ENCODE data around the gene FAM83G.

Gene FAM83G

DNA sequence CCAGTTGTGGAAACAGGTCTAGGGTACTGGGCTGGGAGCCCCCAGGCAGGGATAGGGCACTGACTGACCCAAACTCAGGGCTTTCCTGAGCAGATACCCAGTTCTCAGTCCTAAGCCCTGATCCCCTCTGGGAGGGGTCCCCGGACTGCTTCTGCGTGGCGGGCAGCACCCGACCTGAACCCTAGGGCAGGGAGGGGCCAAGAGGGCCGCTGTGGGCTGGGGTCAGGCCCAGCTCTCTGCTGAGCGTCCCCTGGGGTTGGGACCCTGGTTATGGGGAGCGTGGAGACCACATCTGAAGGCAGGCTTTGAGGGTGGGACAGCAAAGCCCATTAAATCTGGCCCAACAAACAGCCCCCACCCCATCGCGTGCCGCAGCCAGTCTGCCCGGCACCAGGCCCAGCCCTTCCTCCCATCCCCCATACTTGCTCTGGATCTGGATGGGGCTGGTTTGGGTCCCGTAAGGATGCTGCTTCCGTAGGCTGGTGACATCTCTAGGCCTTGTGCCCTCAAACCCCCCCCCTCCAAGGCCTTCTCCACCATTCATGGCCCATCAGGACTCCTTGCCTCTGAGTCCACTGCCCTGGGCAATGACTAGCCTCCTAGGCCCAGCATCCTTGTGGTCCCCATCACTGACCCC, 691 bp upstream of the FAM83G start:
- no peak for DNase-seq

DNA sequence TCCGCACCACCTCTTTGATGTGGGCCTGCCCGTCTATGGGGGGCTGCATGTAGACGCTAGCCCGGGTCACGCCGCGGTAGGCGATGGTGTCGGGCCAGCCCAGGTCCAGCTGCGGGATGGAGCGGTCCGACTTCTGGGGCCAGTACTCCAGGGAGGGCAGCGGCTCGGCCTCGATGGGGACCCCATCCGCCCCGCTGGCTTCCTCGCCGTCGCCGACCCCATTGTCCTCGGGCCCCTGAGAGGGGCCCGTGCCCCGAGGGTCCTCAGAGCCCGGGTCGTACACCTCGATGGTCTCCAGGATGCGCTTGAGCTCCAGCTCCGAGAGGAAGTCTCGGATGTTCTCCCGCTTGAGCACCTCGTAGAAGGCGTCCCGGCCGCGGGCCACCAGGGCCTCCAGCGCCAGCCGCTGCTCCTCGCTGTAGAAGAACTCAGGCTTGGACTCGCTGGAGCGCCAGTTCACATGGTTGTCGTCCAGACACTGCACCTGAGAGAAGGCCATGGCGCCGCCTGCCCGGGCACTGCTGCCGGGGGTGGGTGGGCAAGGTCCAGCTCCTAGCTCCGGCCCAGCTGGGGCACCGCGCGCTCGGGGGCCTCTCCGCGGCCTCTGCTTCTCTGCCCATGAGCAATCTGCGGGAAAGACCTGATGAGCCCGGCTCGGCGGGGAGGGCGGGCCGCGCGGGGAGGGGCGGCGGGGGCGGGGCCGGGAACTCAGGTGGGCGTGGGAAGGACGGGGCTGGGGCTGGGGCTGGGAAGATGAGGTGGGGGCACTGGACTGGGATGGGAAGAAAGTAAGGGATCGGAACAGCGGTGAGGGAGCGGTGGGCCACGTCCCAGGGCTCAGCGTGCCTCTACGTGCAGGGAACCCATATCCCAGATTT, 782 bp downstream of the FAM83G start:
- peak; percentile 42 to 43 for DNase-seq

DNA sequence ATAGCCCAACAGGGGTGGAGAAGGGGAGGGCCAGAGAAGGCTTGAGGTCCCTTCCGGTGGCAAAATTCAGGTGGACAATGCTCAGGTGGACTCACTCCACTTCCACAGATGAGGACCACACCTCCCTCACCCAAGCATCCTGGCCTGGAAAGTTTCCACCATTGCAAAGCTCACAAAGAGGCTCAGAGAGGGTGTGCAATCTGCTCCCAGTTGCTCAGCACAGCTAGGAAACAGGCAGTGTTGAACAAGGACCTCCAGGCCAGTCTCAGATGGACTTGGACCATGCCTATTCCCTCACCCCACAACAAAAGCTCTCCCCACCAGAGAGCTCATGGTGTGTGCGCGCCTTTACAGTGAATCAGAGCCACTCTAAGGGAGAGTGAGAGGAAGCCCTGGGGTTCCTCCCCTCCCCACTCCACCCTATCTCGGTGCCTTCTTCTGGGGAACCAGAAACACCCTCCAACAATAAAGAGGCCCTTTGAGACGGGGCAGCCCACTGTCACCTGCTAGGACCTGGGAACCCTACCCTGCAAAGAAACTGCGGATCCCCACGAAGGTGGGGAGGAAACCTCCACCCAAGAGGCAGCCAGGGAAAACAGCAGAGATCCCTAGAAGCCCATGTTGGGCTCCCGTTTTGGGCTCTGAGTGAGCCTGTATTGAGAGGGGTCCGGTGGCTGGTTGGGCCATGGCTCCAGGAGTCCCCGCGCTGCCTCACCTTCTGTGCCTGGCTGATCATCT, 1.6 kb downstream of the FAM83G start:
- no peak for DNase-seq

DNA sequence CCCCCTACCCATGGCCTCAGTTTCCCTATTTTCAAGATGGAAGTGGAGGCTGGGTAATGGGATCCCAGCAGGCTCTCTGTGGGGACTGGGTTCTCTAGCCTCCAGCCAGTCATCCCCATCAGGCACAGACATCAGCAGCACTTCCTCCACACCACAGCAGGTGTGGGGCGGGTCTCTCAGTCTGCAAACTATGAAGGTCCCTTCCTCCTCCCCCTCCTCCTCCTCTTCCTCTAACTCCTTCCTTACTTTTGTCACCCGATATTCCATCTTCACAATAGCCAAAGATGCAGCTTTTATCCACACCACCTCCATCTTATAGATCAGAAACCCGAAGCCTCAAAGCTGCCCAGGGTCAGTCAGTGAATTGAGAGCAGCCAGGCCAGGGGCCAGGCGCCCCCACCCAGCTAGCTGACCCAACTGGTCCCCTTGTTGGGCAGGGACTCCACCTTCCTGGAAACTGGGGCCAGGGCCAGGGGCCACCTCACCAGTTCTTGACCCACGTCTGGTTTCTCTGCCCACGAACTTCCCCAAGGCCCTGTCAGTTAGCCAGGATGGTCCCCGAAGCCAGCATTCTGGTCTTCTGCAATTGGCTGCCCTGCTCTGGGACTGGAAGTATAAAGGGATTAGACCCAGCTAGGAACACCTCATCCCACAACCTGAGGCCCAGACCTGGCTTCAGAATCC, 2.5 kb downstream of the FAM83G start:
- DNase-seq: no peak

DNA sequence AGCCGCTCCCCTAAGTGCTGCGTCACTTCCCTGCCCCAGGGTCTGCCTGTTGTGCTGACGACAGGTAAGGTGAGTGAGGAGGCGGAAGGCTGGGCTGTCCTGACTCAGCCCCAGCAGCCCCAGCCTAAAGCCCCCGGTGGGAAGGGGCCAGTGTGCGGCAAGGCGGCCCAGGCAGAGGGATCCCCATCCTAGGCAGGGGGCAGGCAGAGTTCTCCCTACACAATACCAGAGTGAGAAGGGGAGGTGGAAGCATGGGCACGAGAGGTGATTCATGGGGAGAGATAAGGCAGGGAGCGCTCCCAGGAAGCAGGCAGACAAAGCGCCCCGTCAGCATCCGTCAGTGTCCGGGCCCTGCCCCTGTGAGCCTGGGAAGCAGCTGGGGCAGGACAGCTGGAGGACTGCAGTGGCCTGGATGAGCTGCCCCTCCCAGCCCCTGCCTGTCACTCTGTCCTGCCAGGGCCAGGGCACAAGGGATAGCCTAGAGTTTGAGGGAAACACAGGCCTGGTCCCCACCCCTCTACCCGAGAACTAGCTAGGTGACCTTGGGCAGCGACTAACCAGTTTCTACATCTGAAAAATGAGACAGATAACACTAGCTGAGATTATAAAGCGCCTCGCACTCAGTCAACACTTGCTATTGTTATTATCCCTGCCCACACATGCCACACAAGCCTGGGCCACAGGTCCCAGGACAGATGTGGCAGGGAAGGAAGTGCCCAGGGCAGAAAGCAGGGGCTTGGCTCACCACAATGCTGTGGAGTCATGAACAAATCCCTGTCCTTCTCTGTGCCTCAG, 3.8 kb downstream of the FAM83G start:
- no peak for DNase-seq

DNA sequence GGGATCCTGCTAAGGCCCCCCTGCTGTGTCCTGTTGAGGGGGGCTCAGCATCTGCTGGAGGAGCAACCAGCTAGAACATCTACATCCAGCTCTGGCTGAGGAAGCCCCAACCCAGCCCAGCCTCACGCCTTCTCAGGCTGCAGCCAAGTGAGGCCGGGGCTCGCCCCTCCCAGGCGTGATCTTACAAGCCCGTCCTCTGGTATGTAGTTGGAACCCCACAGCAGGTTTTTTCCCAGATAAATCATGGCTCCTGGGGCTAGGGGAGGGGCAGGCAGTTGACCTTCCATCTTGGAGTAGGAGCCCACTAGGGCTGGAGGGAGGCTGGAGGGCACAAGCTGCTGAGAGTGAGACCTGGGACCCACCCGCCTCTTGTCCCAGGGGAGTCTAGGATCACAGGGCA, 4.7 kb downstream of the FAM83G start:
- no peak for DNase-seq

DNA sequence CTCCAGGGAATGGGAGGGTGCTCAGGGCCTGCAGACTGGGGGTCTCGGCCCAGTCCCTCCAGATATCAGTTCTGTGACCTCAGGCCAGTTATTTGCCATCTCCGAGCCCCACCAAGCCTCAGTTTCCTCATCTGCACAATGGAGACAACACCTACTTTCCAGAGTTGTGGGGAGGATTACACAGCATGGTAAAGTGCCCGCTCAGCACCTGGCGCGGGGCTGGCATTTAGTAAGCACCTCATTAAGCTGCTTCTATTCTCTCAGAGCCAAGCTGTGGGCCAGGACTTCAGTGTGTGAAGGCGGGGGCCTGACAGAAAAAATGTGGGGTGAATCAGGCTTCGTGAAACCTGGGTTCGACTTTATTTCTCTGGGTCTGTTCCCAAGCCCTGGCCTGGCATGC, 5.2 kb downstream of the FAM83G start:
- no peak for DNase-seq

DNA sequence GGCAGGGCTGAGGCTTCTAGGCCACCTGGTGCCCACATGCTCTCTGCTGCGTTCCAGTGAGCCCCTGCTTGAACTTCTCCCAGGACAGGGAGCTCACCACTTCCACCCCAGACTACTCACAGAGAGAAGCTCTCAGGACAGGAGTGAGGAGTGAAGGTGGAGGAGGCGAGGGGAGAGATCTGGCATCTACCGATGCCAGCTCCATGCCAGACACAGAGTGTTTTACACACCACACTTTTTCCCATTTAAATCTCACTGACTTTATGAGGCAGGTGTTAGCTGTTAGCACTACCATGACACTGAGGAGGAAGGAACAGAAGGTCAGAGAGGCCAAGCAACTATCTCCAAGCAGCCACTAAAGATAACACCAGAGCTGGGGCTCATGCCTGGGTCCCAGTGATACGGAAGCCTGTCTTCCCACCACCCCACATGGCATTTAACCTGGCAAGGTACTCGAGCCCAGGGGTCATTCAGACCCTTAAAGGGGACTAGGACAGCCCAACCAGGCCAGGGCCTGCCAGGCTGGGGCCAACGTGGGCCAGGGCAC, 6.8 kb downstream of the FAM83G start:
- no peak for DNase-seq

DNA sequence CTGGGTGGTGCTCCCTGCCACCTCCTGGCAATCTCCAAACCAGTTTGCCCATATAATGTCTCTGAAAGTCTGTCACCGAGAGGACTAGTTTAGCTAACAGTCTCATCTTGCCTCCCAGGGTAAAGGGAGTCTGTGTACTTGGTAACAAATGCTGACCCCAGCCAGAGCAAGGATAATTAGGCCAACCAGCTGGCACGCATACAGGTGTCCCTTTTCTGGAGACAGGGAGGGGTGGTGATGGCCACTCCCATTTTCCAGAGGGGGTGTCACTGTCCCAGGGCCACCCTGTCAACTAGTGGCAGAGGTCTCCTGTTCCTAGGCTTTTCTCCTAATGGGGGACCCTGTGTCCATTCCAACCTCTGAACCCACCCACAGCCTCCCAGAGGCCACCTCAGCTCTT, 8.1 kb downstream of the FAM83G start:
- DNase-seq: no peak

DNA sequence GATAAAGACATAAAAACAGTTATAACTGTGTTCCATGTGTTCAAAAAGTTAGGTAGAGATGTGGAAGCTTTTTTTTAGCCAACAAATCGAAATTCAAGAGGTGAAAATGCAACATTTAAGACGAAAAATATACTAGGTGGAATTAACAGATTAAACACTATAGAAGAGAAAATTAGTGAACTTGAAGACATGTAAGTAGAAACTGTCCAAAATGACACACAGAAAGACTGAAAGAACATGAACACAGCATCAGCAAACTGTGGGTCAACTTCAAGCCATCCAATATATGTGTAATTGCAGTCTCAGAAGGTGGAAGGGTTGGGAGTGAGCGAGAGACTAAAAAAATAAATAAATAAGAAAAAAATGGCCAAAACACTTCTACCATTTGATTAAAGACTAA, 9.3 kb downstream of the FAM83G start:
- no peak for DNase-seq

DNA sequence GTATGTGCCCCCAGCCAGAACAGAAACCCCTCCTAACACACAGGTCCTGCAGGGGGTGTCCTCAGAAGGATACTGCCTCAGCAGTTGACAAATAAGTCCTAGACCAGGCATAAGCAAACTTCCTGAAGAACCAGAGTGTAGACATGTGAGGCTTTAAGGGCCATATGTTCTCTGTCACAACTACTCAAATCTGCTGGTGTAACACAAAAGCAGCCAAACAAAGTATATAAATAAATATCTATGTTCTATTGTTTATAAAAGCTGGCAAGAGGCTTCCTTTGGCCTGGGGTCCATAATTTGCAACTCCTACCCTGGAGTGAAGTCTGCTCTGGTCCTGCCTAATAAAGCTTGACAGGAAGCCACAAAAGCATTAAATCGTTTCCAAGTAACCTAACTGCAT, 9.9 kb downstream of the FAM83G start:
- no peak for DNase-seq

DNA sequence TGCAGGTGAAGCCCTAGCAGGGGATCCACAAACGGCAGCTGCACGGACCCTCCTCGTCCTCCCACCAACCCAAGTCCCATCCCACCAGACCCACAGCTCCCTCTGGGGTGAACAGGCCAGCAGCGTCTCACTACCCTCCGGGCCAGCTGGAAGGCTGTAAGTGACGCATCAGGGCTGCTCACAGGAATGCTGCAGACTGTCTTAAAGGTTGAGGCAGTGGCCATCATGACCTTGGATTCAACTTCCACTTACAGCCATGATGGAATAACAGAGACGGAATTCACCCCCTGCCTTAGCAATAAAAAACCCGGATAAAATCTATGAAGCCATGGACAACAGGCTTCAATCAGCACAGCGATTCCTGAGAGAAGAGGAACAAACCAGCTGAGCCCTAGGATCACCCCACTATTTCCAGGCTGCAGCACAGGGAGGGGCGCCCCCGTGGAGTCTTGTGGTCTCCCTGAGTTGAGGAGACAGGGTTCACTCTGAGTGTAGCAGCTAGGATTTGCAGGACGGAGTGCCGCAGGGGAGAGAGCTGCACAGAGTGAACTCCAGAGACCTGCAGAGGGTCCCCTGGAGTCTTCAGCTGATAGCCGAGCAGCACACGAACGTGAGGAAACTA, 10.5 kb downstream of the FAM83G start:
- no peak for DNase-seq

DNA sequence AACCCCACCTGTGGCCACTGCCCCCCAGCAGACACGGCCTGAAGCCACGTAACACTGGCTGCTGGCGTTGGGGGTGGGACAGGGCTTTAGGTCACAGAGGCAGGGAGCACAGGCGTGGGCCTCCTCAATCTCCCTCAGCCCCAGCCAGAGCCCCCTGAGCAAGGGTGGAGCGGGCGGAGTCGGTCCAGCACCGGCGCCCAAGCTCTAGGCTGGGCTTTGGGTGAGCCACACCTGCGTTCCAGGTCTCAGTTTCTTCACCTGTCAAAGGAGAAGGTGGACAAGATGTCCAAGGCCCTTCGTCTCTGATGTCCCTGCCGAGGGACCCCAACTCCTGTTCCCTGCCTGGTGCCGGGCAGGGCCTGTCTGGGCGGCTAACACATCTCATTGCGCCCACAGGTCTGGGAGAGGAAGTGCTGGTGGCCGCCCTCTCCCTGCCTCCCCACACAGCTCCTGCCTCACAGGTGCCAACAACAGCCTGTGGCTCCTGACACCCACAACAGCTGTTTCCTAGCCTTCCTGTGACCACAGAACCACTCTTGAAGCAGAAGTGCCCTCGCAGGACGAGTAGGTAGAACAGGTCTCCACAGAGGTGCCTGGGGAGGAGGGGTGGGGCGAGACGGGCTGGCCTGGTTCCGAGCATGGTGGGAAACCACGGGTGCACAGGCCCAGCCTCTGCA, 12.0 kb downstream of the FAM83G start:
- DNase-seq: no peak

DNA sequence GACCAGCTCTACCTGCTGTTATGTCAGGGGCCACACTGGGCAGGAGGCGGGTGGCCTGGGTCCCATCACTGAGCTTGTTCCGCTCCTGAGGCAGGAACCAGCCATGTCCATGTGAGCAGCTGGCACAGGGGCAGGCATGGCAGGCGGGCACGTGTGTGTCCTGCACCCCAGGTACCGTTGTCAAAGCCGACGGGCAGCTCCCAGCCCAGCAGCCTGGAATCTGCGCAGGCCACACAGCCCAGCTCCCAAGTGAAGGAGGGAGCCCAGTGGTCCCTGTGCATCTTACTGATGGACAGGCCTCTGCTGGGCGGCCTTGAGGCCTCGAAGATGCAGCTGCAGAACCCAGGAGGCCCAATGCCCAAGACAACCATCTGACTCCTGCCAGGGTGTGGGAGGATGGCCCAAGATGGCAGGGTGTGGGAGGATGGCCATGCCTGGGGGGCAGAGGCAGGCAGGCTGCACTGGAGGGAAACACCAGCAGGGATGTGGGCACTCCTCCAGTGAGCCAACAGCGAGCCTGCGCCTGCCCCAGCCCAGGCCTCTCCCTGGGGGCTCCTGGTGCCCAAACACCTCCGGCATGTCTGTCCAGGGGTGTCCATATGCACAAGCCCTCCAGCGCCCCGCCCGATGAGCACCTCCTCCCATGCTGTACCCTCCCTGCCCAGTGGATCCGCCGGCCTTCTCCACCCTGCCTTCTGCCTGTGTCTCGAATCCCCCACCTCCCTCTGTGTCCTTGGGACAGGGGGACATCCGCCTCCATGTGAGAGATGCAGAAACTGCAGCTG, 12.8 kb downstream of the FAM83G start:
- DNase-seq: no peak

DNA sequence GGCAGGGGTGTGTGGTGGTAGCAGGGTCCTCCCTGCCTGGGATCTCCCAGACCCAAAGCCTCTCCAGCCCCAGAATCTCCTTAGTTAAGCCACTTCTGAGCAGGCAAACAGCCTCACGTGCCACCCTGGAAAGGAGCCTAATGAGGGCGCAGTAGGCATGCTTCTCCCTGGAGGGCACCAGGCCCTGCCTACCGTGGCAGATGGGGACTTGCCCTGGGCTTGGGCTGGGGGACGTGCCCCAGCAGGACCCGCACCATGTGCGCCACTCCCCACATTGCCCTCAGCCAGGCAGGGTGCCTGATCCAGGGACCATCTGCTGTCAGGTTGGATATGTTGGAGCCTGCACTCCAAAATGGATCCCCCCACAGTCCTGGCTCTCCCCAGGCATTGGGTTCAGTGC, 14.2 kb downstream of the FAM83G start:
- no peak for DNase-seq

DNA sequence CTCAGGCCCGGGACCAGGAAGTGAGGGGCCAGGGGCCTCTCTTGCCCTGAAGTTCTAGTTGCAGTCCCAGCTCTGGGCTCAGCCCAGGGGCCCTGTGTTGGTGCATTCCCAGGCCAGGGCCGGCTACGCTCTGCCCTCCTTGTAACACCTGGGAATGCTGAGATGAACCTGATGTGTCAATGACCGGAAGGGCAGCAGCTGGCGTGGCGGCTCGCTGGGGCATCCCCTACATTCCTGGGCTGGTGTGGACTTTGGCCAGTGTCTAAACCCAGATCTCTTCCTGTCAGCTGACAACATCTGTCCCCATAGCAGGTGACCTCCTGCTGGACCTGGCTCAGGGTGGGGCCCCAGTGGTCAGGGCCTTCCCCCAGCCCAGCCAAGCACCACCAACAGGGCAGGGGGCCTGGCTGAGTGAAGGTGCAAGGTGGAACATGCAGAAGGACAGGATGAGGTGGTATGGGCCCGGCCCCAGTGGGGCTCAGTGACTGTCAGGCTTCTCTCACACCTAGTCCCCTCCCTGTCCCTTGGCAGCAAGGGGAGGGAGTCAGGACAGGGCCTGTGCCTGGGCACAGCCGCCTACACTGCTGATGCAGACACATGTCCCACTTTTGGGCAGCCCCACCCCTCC, 15.9 kb downstream of the FAM83G start:
- no peak for DNase-seq

DNA sequence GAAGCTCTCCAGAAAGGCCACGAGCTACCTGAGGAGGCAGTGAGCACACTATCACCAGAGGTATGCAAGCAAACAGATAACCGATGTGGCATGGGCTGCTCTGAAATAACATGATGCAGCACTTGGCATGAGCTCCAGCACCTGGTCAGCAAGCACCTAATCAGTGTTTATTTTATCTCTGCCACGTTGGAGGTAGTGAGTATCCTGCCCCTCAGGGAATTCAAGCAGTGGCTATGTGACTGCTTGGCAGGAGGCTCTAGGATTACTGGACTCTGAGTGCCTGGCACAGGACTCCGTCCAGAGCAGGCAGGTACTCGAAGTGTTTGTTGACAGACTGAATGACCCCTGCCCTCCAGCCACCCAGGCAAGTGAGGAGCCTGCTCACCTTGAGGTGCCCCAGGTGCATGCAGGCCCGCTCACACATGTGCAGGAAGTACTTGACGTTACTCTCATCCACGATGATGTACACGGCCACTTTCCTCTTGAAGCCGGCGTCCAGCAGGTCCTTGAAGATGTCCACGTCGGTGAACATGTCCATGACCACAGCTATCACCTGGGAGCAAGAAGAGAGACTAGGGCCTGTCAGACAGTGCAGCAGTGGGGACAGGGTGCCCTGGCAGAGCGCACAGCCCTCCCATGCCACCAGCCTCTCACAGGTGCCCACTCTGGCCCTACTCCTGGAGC, 16.6 kb downstream of the FAM83G start:
- DNase-seq: no peak

DNA sequence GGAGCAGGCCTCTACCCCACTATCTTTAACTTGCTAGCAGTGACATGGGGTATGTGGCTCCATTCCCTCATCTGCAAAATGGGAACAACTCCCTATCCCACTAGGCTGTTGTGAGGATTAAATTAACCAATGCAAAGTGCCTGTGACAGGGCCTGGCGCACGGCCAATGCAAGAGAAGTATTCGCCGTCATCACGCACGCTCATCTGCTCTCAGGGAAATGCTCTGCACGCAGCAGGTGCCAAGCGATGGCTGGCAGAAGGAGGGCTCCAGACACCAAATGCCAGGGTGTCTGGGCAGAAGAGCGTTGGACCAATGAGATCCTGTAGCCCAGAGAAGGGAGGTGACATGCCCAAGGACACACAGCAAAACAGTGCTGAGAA, 17.3 kb downstream of the FAM83G start:
- DNase-seq: no peak

Data from stimulated activated CD4-positive, alpha-beta T cell treated with anti-CD3 and anti-CD28 coated beads, Interleukin-2, amount 100 ng/mL, for 48 hours (primary cell).